Measurements from ENCODE around the gene DDX50. TPM values are rescaled to one million over a fixed set of nuclear protein-coding genes. Genes with fewer than 3 reads are reported as not detected.
"Not testable (repeated sequence)": the region's sequence is repeated elsewhere in the genome, so short reads cannot be mapped to it uniquely, and the experiment has no call there.

DDX50 gene
- total RNA-seq, 1 donor from 2014 or later = 34.7 TPM

GRCh38 chr10:68959695-68960527, 58.8 kb downstream of the DDX50 start:
- H3K36me3 ChIP-seq (ENCODE audit: control insufficient read depth, insufficient read depth, low read length) = no peaks in the 10 kb centered on the region
- no peaks in the 10 kb centered on the region for H3K27me3 ChIP-seq (ENCODE audit: control insufficient read depth, insufficient read depth, low read length)
- no peak for TF ChIP-seq CTCF (IDR thresholded peaks at IDR 0.05; ENCODE audit: insufficient read depth, low read length, poor library complexity, severe bottlenecking)

DNA sequence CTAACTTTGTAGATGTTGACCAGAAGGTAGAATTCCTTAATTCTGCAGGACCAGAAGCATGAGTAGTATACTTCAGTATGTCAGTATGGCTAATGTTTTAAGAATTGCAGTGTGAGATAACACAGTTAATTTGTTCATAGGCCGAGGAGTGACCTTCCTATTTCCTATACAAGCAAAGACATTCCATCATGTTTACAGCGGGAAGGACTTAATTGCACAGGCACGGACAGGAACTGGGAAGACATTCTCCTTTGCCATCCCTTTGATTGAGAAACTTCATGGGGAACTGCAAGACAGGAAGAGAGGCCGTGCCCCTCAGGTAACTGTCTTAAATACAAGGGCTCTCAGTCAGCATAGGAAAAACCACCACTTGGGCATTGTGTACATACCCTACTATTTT, 62.0 kb downstream of the DDX50 start:
- TF ChIP-seq CTCF (IDR thresholded peaks at IDR 0.05; ENCODE audit: insufficient read depth, low read length, poor library complexity, severe bottlenecking) = no peak
- Histone ChIP-seq H3K27me3 (ENCODE audit: control insufficient read depth, insufficient read depth, low read length) (no peaks in the 10 kb centered on the region), H3K4me3 (ENCODE audit: low read depth, low read length) (no peak overlapping the region), H3K36me3 (ENCODE audit: control insufficient read depth, insufficient read depth, low read length) (peaks cover under 1% of the 10 kb centered on the region)
- DNase-seq (ENCODE audit: low read depth) = no peak

More at GRCh38 chr10:68959695-68960527, 58.8 kb downstream of the DDX50 start:
- DNase-seq (ENCODE audit: low read depth) = no peak
- no peak overlapping the region for H3K4me3 ChIP-seq (ENCODE audit: low read depth, low read length)

DNA sequence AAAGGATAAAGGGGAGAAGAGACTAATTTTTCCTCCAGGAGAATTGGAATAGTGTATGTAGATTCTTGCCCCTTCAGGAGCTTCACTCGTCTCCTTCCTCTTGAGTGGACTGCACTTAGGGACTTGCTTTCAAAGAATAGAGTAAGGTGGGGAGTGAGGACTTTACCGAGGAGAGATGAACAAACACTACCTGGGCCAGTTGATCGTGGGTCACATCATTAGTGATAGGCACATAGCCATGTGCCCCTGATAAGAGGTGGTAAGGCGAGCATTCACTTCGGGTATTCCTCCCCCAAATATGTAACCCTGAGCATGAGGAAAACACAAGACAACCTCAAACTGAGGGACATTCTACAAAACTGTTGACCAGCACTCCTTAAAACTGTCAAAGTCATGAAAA, 72.9 kb downstream of the DDX50 start:
- no peak for TF ChIP-seq CTCF (IDR thresholded peaks at IDR 0.05; ENCODE audit: insufficient read depth, low read length, poor library complexity, severe bottlenecking)
- H3K27me3 ChIP-seq (ENCODE audit: control insufficient read depth, insufficient read depth, low read length) = no peaks in the 10 kb centered on the region
- H3K4me3 ChIP-seq (ENCODE audit: low read depth, low read length) = no peak overlapping the region
- peaks cover 4% of the 10 kb centered on the region for H3K36me3 ChIP-seq (ENCODE audit: control insufficient read depth, insufficient read depth, low read length)
- DNase-seq (ENCODE audit: low read depth) = no peak

DNA sequence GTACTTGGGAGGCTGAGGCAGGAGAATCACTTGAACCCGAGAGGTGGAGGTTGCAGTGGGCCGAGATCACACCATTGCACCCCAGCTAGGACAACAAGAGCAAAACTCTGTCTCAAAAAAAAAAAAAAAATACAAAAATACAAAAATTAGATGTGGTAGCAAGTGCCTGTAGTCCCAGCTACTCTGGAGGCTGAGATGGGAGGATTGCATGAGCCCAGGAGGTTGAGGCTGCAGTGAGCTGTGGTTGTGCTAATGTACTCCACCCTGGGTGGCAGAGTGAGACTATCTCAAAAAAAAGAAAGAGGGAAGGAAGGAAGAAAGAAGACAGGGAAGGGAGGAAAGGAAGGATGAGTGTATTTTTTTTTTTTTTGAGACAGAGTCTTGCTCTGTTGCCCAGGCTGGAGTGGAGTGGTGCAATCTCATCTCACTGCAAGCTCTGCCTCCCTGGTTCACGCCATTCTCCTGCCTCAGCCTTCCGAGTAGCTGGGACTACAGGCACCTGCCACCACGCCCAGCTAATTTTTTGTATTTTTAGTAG, 74.9 kb downstream of the DDX50 start:
- H3K36me3 ChIP-seq (ENCODE audit: control insufficient read depth, insufficient read depth, low read length); H3K27me3 ChIP-seq (ENCODE audit: control insufficient read depth, insufficient read depth, low read length); H3K4me3 ChIP-seq (ENCODE audit: low read depth, low read length); DNase-seq (ENCODE audit: low read depth): not testable (repeated sequence)

- H3K4me3 ChIP-seq (ENCODE audit: low read depth, low read length); H3K27me3 ChIP-seq (ENCODE audit: control insufficient read depth, insufficient read depth, low read length); DNase-seq (ENCODE audit: low read depth); H3K36me3 ChIP-seq (ENCODE audit: control insufficient read depth, insufficient read depth, low read length): not testable (repeated sequence)
Observed at GRCh38 chr10:68979738-68980137, 78.6 kb downstream of the DDX50 start.

DNA sequence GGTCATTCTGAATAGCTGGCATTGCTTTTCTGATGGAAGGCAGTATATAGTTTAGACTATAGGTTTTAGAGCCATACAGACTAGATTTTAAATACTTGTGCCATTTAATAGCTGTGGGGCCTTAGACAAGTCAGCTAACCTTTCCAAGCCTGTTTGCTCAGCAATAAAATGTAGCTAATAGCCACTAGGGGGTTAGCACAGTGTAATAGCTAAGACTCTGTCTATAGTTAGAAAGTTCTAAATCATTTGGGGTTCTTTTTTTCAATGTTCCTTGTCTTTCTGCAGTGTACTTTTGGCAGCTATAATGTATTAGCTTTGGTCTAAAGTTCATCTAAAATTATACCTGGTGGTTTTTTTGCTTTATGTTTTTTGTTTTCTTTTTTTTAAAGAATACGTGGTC, 80.0 kb downstream of the DDX50 start:
- peaks cover 4% of the 10 kb centered on the region for H3K36me3 ChIP-seq (ENCODE audit: control insufficient read depth, insufficient read depth, low read length)

More for the DNA sequence above, 80.0 kb downstream of the DDX50 start:
- no peak for DNase-seq (ENCODE audit: low read depth)
- peak; percentile 24 for TF ChIP-seq CTCF (IDR thresholded peaks at IDR 0.05; ENCODE audit: insufficient read depth, low read length, poor library complexity, severe bottlenecking)
- H3K27me3 ChIP-seq (ENCODE audit: control insufficient read depth, insufficient read depth, low read length) = no peaks in the 10 kb centered on the region
- H3K4me3 ChIP-seq (ENCODE audit: low read depth, low read length) = no peak overlapping the region
